ENCODE results near the gene VIPR2.

VIPR2 gene

DNA sequence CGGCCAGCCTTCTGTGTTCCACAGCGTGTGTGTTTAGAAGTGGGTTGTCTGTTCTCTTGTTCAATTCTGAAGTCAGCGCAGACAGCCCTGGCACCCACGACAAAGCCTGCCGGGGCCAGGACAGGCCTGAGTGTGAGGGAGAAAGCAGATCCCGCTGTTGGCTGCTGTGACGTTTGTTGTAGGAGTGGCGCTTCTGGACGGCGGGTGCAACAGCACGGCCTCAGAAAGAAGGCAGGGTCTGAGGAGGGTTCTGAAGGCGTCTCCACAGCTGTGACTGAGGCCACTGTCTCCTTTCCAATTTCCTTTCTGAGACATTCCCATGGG lies 76.2 kb downstream of the VIPR2 start:
- CTCF ChIA-PET = no interaction called here
- DNase-seq = no peak
- WGBS (ENCODE audit: insufficient coverage) = 92% methylated on average over 6 of the region's 12 CpGs

DNA sequence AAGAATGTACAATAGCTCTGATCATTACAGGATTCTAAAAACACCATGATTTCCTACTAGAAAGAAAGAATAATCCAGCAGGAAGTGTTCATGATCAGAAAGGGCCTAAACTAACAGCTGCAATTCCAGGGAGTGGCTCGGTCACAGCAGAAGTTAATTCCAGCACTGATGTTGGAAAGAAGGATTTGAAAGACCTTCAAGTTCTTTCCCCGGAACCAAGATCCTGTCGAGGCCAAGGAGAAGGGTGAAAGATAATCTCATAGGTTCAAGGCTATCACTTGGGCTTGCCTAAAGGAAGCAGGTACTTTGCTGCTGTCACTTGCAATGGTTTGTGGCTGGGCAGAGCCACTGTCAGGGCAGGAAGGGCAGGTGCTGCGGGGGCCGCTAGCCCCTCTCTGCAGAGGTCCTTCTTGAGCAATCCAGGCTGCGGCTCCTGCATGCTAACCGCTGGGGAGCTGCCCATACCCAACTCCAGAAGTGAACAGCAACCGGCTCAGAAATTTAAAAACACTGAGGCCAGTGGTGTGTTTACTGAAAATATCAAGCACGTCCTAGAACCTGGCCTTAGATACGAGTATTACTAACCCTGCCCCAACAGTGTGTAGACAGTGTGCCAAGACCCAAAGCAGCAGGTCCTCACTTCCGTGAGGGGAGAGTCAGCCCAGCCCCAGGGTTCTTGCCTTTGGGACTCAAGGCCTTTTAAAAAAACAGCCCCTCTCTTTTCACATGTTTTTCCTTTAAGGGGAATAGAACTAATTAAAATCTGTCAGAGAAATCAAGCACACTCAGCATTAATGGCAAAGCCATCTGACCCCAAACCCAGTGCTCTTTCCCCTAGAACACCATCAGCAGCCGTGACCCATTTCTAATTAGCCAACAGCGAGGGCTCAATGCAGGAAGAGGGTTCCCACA lies 76.8 kb downstream of the VIPR2 start:
- POLR2A ChIA-PET = no interaction called here
- Histone ChIP-seq H3K36me3 (ENCODE audit: control insufficient read depth in 4 of 4, insufficient read depth in 4 of 4, low read length in 3 of 4) (no peaks in the 10 kb centered on the region), H3K27me3 (replicated peaks in 2 of 5; ENCODE audit: control insufficient read depth in 4 of 5, insufficient read depth in 5 of 5, low read length in 4 of 5) (no peaks in the 10 kb centered on the region), H3K9me3 (ENCODE audit: control extremely low read depth in 1 of 5, control insufficient read depth in 4 of 5, insufficient read depth in 2 of 5, low read depth in 1 of 5, low read length in 4 of 5) (peaks cover 0 to 4% (median 0%) of the 10 kb centered on the region in 5 experiments), H3K4me1 (ENCODE audit: control extremely low read depth in 1 of 4, control insufficient read depth in 4 of 4, insufficient read depth in 4 of 4, low read length in 3 of 4) (peaks cover 2 to 21% (median 10%) of the 10 kb centered on the region in 4 experiments), H3K27ac (ENCODE audit: insufficient read depth in 1 of 2, low read depth in 1 of 2, low read length in 2 of 2, poor library complexity in 1 of 2, severe bottlenecking in 2 of 2) (no peak overlapping the region), H3K4me3 (ENCODE audit: control insufficient read depth in 1 of 7, extremely low read depth in 1 of 7, insufficient read depth in 4 of 7, low read depth in 2 of 7, low read length in 6 of 7) (no peak overlapping the region)
- DNase-seq = no peak
- WGBS (ENCODE audit: insufficient coverage) = 94% methylated on average over 10 of the region's 13 CpGs
- CTCF ChIA-PET = no interaction called here

More for the DNA sequence above, 76.2 kb downstream of the VIPR2 start:
- Histone ChIP-seq H3K4me3 (ENCODE audit: control insufficient read depth in 1 of 7, extremely low read depth in 1 of 7, insufficient read depth in 4 of 7, low read depth in 2 of 7, low read length in 6 of 7) (no peak overlapping the region), H3K27me3 (replicated peaks in 2 of 5; ENCODE audit: control insufficient read depth in 4 of 5, insufficient read depth in 5 of 5, low read length in 4 of 5) (no peaks in the 10 kb centered on the region), H3K9me3 (ENCODE audit: control extremely low read depth in 1 of 5, control insufficient read depth in 4 of 5, insufficient read depth in 2 of 5, low read depth in 1 of 5, low read length in 4 of 5) (no peaks in the 10 kb centered on the region), H3K36me3 (ENCODE audit: control insufficient read depth in 4 of 4, insufficient read depth in 4 of 4, low read length in 3 of 4) (no peaks in the 10 kb centered on the region), H3K4me1 (ENCODE audit: control extremely low read depth in 1 of 4, control insufficient read depth in 4 of 4, insufficient read depth in 4 of 4, low read length in 3 of 4) (peaks cover 2 to 21% (median 10%) of the 10 kb centered on the region in 4 experiments), H3K27ac (ENCODE audit: insufficient read depth in 1 of 2, low read depth in 1 of 2, low read length in 2 of 2, poor library complexity in 1 of 2, severe bottlenecking in 2 of 2) (no peak overlapping the region)
- POLR2A ChIA-PET = no interaction called here

DNA sequence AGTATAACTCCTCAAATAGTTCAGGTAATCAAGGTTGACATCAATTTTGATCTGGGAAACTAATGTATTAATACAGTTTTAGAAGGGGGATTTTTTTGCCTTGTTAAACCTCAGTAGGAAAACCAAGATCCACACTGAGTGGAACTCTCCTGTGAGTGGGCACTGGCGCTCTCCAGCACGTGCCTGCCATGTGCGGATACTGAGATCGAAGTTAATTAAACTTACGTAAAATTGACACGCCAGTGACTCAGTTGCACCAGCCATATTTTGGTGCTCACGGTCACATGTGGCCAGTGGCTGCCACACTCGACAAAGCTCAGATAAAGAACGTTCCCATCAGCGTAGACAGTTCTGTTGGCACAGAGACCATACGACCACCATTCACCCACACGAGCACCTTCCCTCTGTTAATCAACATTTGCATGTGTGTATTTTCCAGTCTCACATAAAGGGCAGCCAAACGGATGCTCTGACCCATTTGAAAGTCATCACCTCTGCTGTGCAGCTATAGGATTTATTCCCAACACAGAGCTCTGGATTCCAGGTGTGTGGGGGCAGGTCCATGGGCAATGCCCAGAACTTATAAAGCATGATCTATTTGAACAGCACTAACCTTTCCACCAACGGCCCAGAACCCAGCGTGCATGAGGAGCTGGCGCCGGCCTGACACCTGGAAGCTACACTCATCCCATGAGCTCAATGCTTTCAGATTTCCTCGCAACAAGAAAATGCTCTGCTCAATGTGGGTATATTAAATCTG lies 77.7 kb downstream of the VIPR2 start:
- 99% methylated on average over 17 of the region's 18 CpGs for WGBS (ENCODE audit: insufficient coverage)
- no peak for DNase-seq
- ChIA-PET CTCF (no interaction called here), POLR2A (no interaction called here)
- Histone ChIP-seq H3K36me3 (ENCODE audit: control insufficient read depth in 4 of 4, insufficient read depth in 4 of 4, low read length in 3 of 4) (no peaks in the 10 kb centered on the region), H3K27me3 (replicated peaks in 2 of 5; ENCODE audit: control insufficient read depth in 4 of 5, insufficient read depth in 5 of 5, low read length in 4 of 5) (peaks cover 0 to 6% (median 1%) of the 10 kb centered on the region in 5 experiments), H3K27ac (ENCODE audit: insufficient read depth in 1 of 2, low read depth in 1 of 2, low read length in 2 of 2, poor library complexity in 1 of 2, severe bottlenecking in 2 of 2) (no peak overlapping the region), H3K4me1 (ENCODE audit: control extremely low read depth in 1 of 4, control insufficient read depth in 4 of 4, insufficient read depth in 4 of 4, low read length in 3 of 4) (peaks cover 2 to 21% (median 10%) of the 10 kb centered on the region in 4 experiments), H3K9me3 (ENCODE audit: control extremely low read depth in 1 of 5, control insufficient read depth in 4 of 5, insufficient read depth in 2 of 5, low read depth in 1 of 5, low read length in 4 of 5) (peaks cover 0 to 11% (median 2%) of the 10 kb centered on the region in 5 experiments), H3K4me3 (ENCODE audit: control insufficient read depth in 1 of 7, extremely low read depth in 1 of 7, insufficient read depth in 4 of 7, low read depth in 2 of 7, low read length in 6 of 7) (no peak overlapping the region)

DNA sequence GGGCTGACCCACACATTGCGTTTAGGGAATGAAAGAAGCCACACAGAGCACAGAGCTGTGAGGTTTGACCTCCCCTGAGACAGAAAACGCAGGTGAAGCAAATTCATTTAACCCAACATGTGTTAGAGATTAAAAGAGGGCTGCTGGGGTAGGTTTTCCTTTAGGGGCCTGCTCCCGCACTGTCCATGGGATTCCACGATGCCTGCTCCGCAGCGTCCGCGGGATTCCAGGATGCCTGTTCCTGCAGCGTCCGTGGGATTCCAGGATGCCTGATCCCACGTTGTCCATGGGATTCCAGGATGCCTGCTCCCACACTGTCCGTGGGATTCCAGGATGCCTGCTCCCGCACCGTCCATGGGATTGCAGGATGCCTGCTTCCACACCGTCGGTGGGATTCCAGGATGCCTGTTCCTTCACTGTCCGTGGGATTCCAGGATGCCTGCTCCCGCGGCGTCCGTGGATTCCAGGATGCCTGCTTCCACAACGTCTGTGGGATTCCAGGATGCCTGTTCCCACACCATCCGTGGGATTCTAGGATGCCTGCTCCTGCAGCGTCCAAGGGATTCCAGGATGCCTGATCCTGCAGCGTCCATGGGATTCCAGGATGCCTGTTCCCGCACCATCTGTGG lies 78.7 kb downstream of the VIPR2 start:
- peaks cover 2 to 16% (median 8%) of the 10 kb centered on the region in 4 experiments for H3K4me1 ChIP-seq (ENCODE audit: control extremely low read depth in 1 of 4, control insufficient read depth in 4 of 4, insufficient read depth in 4 of 4, low read length in 3 of 4)
- CTCF ChIA-PET = no interaction called here
- POLR2A ChIA-PET = no interaction called here
- peaks cover 0 to 17% (median 3%) of the 10 kb centered on the region in 5 experiments for H3K27me3 ChIP-seq (replicated peaks in 2 of 5; ENCODE audit: control insufficient read depth in 4 of 5, insufficient read depth in 5 of 5, low read length in 4 of 5)
- H3K4me3 ChIP-seq (ENCODE audit: control insufficient read depth in 1 of 7, extremely low read depth in 1 of 7, insufficient read depth in 4 of 7, low read depth in 2 of 7, low read length in 6 of 7) = no peak overlapping the region
- peaks cover 0 to 17% (median 4%) of the 10 kb centered on the region in 5 experiments for H3K9me3 ChIP-seq (ENCODE audit: control extremely low read depth in 1 of 5, control insufficient read depth in 4 of 5, insufficient read depth in 2 of 5, low read depth in 1 of 5, low read length in 4 of 5)
- H3K36me3 ChIP-seq (ENCODE audit: control insufficient read depth in 4 of 4, insufficient read depth in 4 of 4, low read length in 3 of 4) = no peaks in the 10 kb centered on the region
- DNase-seq = no peak
- WGBS (ENCODE audit: insufficient coverage) = 96% methylated on average over 25 of the region's 26 CpGs
- H3K27ac ChIP-seq (ENCODE audit: insufficient read depth in 1 of 2, low read depth in 1 of 2, low read length in 2 of 2, poor library complexity in 1 of 2, severe bottlenecking in 2 of 2) = no peak overlapping the region

DNA sequence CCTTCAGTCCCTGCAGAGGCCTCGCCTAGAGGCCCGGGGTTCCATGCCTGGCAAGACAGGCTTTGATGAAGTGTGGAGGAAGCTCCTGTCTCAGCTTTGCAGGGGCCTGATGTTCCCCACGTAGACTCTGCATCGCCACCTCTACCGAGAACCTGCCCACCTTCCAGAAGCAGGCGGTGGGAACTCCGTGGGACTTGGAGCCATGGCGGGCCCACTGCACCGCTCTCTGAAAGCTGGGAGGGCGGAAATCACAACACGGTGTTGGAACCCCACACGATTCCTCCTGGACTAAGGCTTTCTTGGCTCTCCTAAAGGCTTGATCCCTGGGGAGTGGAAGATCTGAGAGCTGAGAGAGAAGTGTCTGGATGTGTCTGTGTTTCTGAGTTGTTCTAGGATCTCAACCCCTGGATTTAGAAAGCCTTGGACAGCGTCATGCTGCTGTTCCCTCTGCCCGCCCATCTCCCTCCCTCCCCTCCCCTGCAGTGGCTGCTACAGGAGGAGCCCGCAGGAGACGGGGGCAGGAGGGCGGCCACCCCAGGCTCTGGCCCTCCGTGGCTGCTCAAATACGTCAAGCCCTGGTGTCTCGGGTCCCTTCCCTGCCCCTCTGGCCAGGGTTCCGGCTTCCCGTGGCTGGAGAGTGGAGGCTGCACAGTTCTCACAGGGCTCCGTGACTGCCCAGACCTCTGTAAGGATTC lies 79.7 kb downstream of the VIPR2 start:
- ChIA-PET POLR2A (no interaction called here), CTCF (no interaction called here)
- 92% methylated on average over 19 of the region's 23 CpGs for WGBS (ENCODE audit: insufficient coverage)
- Histone ChIP-seq H3K27ac (ENCODE audit: insufficient read depth in 1 of 2, low read depth in 1 of 2, low read length in 2 of 2, poor library complexity in 1 of 2, severe bottlenecking in 2 of 2) (no peak overlapping the region), H3K9me3 (ENCODE audit: control extremely low read depth in 1 of 5, control insufficient read depth in 4 of 5, insufficient read depth in 2 of 5, low read depth in 1 of 5, low read length in 4 of 5) (peaks cover 0 to 22% (median 8%) of the 10 kb centered on the region in 5 experiments), H3K4me3 (ENCODE audit: control insufficient read depth in 1 of 7, extremely low read depth in 1 of 7, insufficient read depth in 4 of 7, low read depth in 2 of 7, low read length in 6 of 7) (no peak overlapping the region), H3K27me3 (replicated peaks in 2 of 5; ENCODE audit: control insufficient read depth in 4 of 5, insufficient read depth in 5 of 5, low read length in 4 of 5) (peaks cover 0 to 22% (median 7%) of the 10 kb centered on the region in 5 experiments), H3K4me1 (ENCODE audit: control extremely low read depth in 1 of 4, control insufficient read depth in 4 of 4, insufficient read depth in 4 of 4, low read length in 3 of 4) (peaks cover 0 to 6% (median 2%) of the 10 kb centered on the region in 4 experiments), H3K36me3 (ENCODE audit: control insufficient read depth in 4 of 4, insufficient read depth in 4 of 4, low read length in 3 of 4) (no peaks in the 10 kb centered on the region)
- no peak for DNase-seq

DNA sequence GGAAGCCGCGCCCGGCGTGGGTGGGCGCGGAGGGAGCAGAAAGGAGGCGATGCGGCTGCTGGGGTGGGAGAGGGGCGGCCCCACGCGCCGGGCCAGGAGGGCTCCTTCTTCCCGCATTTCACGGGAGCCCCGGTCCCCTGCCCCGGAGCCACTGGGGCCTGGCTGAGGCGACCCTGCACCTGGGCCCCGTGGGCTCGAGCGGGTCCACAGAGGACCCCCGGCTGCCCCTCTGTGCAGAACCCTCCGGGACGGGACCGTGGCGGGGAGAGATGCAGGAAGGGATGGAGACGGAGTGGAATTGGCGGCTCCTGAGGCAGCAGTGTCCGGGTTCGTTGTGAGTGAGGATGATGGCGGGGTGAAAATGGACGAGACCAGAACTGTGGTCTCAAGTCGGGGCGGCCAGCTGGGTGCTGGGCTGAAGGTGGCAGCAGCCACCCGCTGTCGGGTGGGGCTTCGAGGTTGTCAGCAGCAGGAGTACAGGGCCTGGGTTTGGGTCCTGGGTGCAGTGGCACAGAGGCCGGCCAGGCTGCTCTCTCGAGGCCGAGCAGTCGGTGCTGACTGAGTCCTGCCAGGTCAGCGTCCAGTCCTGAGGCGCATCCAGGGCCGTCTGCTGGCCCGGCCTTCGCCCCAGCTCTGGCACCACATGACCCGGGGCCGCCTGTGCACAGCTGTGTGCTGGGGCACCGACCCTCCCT lies 80.4 kb downstream of the VIPR2 start:
- CTCF ChIA-PET = no interaction called here
- H3K27ac ChIP-seq (ENCODE audit: insufficient read depth in 1 of 2, low read depth in 1 of 2, low read length in 2 of 2, poor library complexity in 1 of 2, severe bottlenecking in 2 of 2) = no peak overlapping the region
- DNase-seq = no peak
- peaks cover 0 to 25% (median 7%) of the 10 kb centered on the region in 5 experiments for H3K27me3 ChIP-seq (replicated peaks in 2 of 5; ENCODE audit: control insufficient read depth in 4 of 5, insufficient read depth in 5 of 5, low read length in 4 of 5)
- H3K4me1 ChIP-seq (ENCODE audit: control extremely low read depth in 1 of 4, control insufficient read depth in 4 of 4, insufficient read depth in 4 of 4, low read length in 3 of 4) = no peaks in the 10 kb centered on the region
- H3K9me3 ChIP-seq (ENCODE audit: control extremely low read depth in 1 of 5, control insufficient read depth in 4 of 5, insufficient read depth in 2 of 5, low read depth in 1 of 5, low read length in 4 of 5) = peaks cover 0 to 22% (median 8%) of the 10 kb centered on the region in 5 experiments
- H3K36me3 ChIP-seq (ENCODE audit: control insufficient read depth in 4 of 4, insufficient read depth in 4 of 4, low read length in 3 of 4) = no peaks in the 10 kb centered on the region
- POLR2A ChIA-PET = no interaction called here
- WGBS (ENCODE audit: insufficient coverage) = 95% methylated on average over 47 of the region's 48 CpGs
- no peak overlapping the region for H3K4me3 ChIP-seq (ENCODE audit: control insufficient read depth in 1 of 7, extremely low read depth in 1 of 7, insufficient read depth in 4 of 7, low read depth in 2 of 7, low read length in 6 of 7)
